B cell (primary cell): Measurements from ENCODE around the gene PTF1A. TPM values are rescaled to one million over a fixed set of nuclear protein-coding genes. Genes with fewer than 3 reads are reported as not detected.

Source experiments
- ATAC-seq: fragments of 200-7000 bp; cut with Tn5 transposase; one replicate; pipeline ENCODE4 v1.10.0; 2021; ENCODE audit warnings: low read depth, mild to moderate bottlenecking, moderate number of reproducible peaks, moderate library complexity
- CTCF ChIA-PET: fragments of 350-600 bp; sonication (Branson Sonifier 250); formaldehyde crosslinking; loops from one replicate; lab custom pipeline; 2021; ENCODE audit warnings: antibody characterized with exemption, inconsistent platforms; lab: Charles Lee
- POLR2A ChIA-PET: fragments of 350-600 bp; sonication (Branson Sonifier 250); formaldehyde crosslinking; loops from one replicate; lab custom pipeline; 2021; ENCODE audit warnings: antibody characterized with exemption; lab: Charles Lee
- DNase-seq: peaks from one replicate; pipeline ENCODE4 v3.0.0; 2013
- H2AFZ ChIP-seq: 2 replicates; pipeline ENCODE4 v1.6.1; 2012; ENCODE audit warnings: mild to moderate bottlenecking, low read depth, low read length; ENCODE audit not compliant: insufficient read depth, poor library complexity, severe bottlenecking
- H3K27ac ChIP-seq, 2 donors: 1 replicate in 1 of 2; 2 replicates in 1 of 2; pipeline ENCODE4 v1.5.1; 2012 to 2013; ENCODE audit warnings: low read length in 2 of 2, mild to moderate bottlenecking in 2 of 2, moderate library complexity in 1 of 2
- H3K27me3 ChIP-seq, 4 experiments: fragments of 200-600 bp in 1 of 4; sonication (generic) in 1 of 4; replicated peaks in 1 of 4; 1 replicate in 2 of 4; 2 replicates in 2 of 4; pipeline versions ENCODE4 v1.6.1 to v1.7.0; 2013 to 2016; ENCODE audit warnings: low read length in 3 of 4, mild to moderate bottlenecking in 2 of 4, mixed read lengths in 1 of 4, moderate library complexity in 1 of 4; ENCODE audit not compliant: insufficient read depth in 4 of 4, control insufficient read depth in 3 of 4; ENCODE audit errors: control extremely low read depth in 1 of 4
- H3K36me3 ChIP-seq, 2 experiments: replicated peaks in 1 of 2; 1 replicate in 1 of 2; 2 replicates in 1 of 2; pipeline versions ENCODE4 v1.6.1 to v1.7.1; 2013; ENCODE audit warnings: low read length in 1 of 2; ENCODE audit not compliant: insufficient read depth in 2 of 2, control insufficient read depth in 1 of 2; ENCODE audit errors: control extremely low read depth in 1 of 2, extremely low read depth in 1 of 2
- H3K4me1 ChIP-seq, 2 donors: fragments of 200-600 bp in 1 of 2; sonication (generic) in 1 of 2; 1 replicate in 1 of 2; 2 replicates in 1 of 2; pipeline versions ENCODE4 v1.5.1 to v1.6.1; 2013 to 2017; ENCODE audit warnings: low read length in 2 of 2; ENCODE audit not compliant: control insufficient read depth in 2 of 2, insufficient read depth in 2 of 2
- H3K4me2 ChIP-seq: replicated peaks from 2 replicates; pipeline ENCODE3; 2012; ENCODE audit warnings: mild to moderate bottlenecking, low read depth, low read length; ENCODE audit not compliant: poor library complexity, severe bottlenecking
- H3K4me3 ChIP-seq, 5 experiments: fragments of 200-600 bp in 1 of 5; sonication (generic) in 1 of 5; 1 replicate in 3 of 5; 2 replicates in 2 of 5; pipeline versions ENCODE4 v1.5.1 to v1.7.0; 2011 to 2016; ENCODE audit warnings: low read length in 4 of 5, mild to moderate bottlenecking in 4 of 5, low read depth in 2 of 5, control low read depth in 1 of 5, moderate library complexity in 1 of 5; ENCODE audit not compliant: insufficient read depth in 1 of 5; ENCODE audit errors: control extremely low read depth in 1 of 5, extremely low read depth in 1 of 5
- H3K79me2 ChIP-seq: fragments of 200-600 bp; sonication (generic); one replicate; pipeline ENCODE4 v1.6.0; 2016; ENCODE audit warnings: low read length; ENCODE audit not compliant: control insufficient read depth, insufficient read depth
- H3K9ac ChIP-seq: fragments of 200-600 bp; sonication (generic); 2 replicates; pipeline ENCODE4 v1.6.1; 2017; ENCODE audit warnings: mild to moderate bottlenecking, low read length, moderate library complexity
- H3K9me3 ChIP-seq, 3 donors: one replicate each; pipeline versions ENCODE4 v1.6.1 to v1.7.1; 2013; ENCODE audit warnings: low read length in 2 of 3; ENCODE audit not compliant: control insufficient read depth in 2 of 3, insufficient read depth in 1 of 3; ENCODE audit errors: control extremely low read depth in 1 of 3
- H4K20me1 ChIP-seq: 2 replicates; pipeline ENCODE4 v1.6.0; 2012; ENCODE audit warnings: mild to moderate bottlenecking, low read length; ENCODE audit not compliant: insufficient read depth, control insufficient read depth, poor library complexity, severe bottlenecking
- H3K27ac Mint-ChIP-seq: one replicate; pipeline ENCODE4 v1.8.0; 2021; ENCODE audit warnings: mixed read lengths
- H3K27me3 Mint-ChIP-seq: one replicate; pipeline ENCODE4 v1.8.0; 2021; ENCODE audit warnings: mixed read lengths
- H3K4me1 Mint-ChIP-seq: one replicate; pipeline ENCODE4 v1.8.0; 2021; ENCODE audit warnings: mixed read lengths
- H3K4me3 Mint-ChIP-seq: one replicate; pipeline ENCODE4 v1.8.0; 2021; ENCODE audit warnings: mixed read lengths
- H3K9me3 Mint-ChIP-seq: one replicate; pipeline ENCODE4 v1.8.0; 2022; ENCODE audit warnings: mixed read lengths; ENCODE audit not compliant: insufficient read depth
- EZH2 ChIP-seq: IDR thresholded peaks from 2 replicates; pipeline ENCODE4 v1.6.1; 2012; ENCODE audit warnings: borderline replicate concordance, low read depth, mild to moderate bottlenecking, moderate library complexity, low read length; ENCODE audit not compliant: insufficient read depth, poor library complexity, severe bottlenecking
- WGBS: methylation state at CpG from one replicate; pipeline ENCODE4 v1.1.5; 2013; ENCODE audit warnings: missing lambda C conversion rate; ENCODE audit not compliant: insufficient coverage; 5-methylcytosine and 5-hydroxymethylcytosine counted together
- intact Hi-C: fragments of 100-400 bp; cut with micrococcal nuclease; formaldehyde crosslinking; loops from one replicate; pipeline ENCODE4 v1.10.0; 2022
- polyA plus RNA-seq: library from polyadenylated mRNA; depleted of rRNA; stranded (reverse); fragments of >200 nt; gene quantifications from 2 replicates; pipeline ENCODE4 v1.2.3, GENCODE V29; 2012
- total RNA-seq, 2 donors: library from RNA; stranded (reverse); fragments of 120-200 nt in 1 of 2; gene quantifications; 1 replicate in 1 of 2; 2 replicates in 1 of 2; pipeline versions ENCODE4 v1.2.3 to v1.2.4, GENCODE V29; 2013 to 2022
- TF ChIP-seq, protein P1 (sequence below): fragments of 200-600 bp; IDR thresholded peaks from one replicate; pipeline ENCODE4 v1.8.0; 2022; ENCODE audit warnings: antibody characterized with exemption, mild to moderate bottlenecking

PTF1A gene
- total and polyA plus RNA-seq, 2 donors (not counting 1 experiment from before 2014, with no cell fraction given) = not detected

DNA sequence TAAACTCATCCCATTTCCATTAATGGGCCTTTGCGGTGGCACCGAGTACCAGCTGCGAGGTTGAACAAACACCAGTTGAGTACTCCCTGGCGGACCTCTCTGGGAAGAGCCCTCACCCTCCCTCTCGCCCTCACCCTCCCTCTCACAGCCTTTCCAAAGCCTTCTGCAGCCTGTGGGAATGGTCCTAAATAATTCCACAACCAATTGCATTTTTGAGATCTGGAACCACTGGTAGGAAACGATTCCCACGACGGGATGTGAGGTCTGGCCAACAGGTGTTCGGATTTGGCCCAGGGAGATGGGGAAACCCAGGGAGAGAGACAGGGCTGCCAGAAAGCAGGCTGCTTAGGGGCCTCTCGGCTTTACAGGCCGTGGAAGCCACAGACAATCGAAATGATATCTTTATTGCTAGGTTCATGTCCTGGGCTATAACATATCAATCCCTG, 5.3 kb downstream of the PTF1A start:
- peaks cover 1% of the 10 kb centered on the region for H3K4me1 Mint-ChIP-seq
- no peak overlapping the region for H3K4me3 Mint-ChIP-seq
- H3K4me3 ChIP-seq = no peak overlapping the region
- POLR2A ChIA-PET = no interaction called here
- DNase-seq (no peak), ATAC-seq (no peak)
- H3K27me3 Mint-ChIP-seq = peaks cover 69% of the 10 kb centered on the region
- no peaks in the 10 kb centered on the region for H3K9me3 ChIP-seq
- H3K4me1 ChIP-seq = no peaks in the 10 kb centered on the region
- H3K27ac Mint-ChIP-seq = no peak overlapping the region
- no peak overlapping the region for H3K4me2 ChIP-seq
- CTCF ChIA-PET = no interaction called here
- peaks cover 0 to 70% (median 27%) of the 10 kb centered on the region in 4 experiments for H3K27me3 ChIP-seq
- H3K36me3 ChIP-seq = no peaks in the 10 kb centered on the region
- H4K20me1 ChIP-seq = no peaks in the 10 kb centered on the region
- intact Hi-C loops = no loop called here
- no peaks in the 10 kb centered on the region for H3K9me3 Mint-ChIP-seq
- no peaks in the 10 kb centered on the region for H3K79me2 ChIP-seq
- no peak overlapping the region for H2AFZ ChIP-seq
- TF ChIP-seq EZH2 = no peak
- TF ChIP-seq, protein P1, sequence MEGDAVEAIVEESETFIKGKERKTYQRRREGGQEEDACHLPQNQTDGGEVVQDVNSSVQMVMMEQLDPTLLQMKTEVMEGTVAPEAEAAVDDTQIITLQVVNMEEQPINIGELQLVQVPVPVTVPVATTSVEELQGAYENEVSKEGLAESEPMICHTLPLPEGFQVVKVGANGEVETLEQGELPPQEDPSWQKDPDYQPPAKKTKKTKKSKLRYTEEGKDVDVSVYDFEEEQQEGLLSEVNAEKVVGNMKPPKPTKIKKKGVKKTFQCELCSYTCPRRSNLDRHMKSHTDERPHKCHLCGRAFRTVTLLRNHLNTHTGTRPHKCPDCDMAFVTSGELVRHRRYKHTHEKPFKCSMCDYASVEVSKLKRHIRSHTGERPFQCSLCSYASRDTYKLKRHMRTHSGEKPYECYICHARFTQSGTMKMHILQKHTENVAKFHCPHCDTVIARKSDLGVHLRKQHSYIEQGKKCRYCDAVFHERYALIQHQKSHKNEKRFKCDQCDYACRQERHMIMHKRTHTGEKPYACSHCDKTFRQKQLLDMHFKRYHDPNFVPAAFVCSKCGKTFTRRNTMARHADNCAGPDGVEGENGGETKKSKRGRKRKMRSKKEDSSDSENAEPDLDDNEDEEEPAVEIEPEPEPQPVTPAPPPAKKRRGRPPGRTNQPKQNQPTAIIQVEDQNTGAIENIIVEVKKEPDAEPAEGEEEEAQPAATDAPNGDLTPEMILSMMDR = no peak
- no peak overlapping the region for H3K9ac ChIP-seq
- no peak overlapping the region for H3K27ac ChIP-seq
- 10% methylated on average over 12 of the region's 12 CpGs for WGBS

DNA sequence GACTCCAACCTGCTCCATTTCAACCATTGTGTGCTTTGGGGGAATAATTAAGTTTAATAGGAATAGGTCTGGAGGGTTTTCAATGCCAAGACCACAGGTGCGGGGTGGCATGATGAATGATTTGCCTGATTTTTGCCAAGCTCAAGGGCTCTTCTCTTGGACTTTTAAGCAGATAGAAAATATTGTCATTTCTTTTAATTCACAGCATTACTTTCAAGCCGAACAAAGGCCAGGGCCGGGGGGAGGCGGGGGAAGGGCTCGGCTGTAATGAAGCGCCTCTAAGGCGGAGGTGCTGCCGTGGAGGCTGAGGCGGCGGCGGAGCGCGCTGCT, 6.5 kb downstream of the PTF1A start:
- Mint-ChIP-seq H3K9me3 (no peaks in the 10 kb centered on the region), H3K27me3 (peaks cover 74% of the 10 kb centered on the region), H3K4me1 (peaks cover 1% of the 10 kb centered on the region), H3K4me3 (no peak overlapping the region), H3K27ac (no peak overlapping the region)
- CTCF ChIA-PET = no interaction called here
- no peak for ATAC-seq
- intact Hi-C loops = no loop called here
- Histone ChIP-seq H3K9me3 (no peaks in the 10 kb centered on the region), H4K20me1 (no peaks in the 10 kb centered on the region), H2AFZ (no peak overlapping the region), H3K27me3 (peaks cover 0 to 74% (median 29%) of the 10 kb centered on the region in 4 experiments), H3K27ac (no peak overlapping the region), H3K9ac (no peak overlapping the region), H3K36me3 (no peaks in the 10 kb centered on the region), H3K4me2 (no peak overlapping the region), H3K79me2 (no peaks in the 10 kb centered on the region), H3K4me3 (no peak overlapping the region), H3K4me1 (no peaks in the 10 kb centered on the region)
- WGBS = 12% methylated on average over 12 of the region's 13 CpGs
- no peak for DNase-seq
- TF ChIP-seq EZH2 = no peak
- TF ChIP-seq, protein P1 = no peak
- POLR2A ChIA-PET = no interaction called here
